Measurements from ENCODE around the gene CAMKK1.
"Not testable (repeated sequence)": the region's sequence is repeated elsewhere in the genome, so short reads cannot be mapped to it uniquely, and the experiment has no call there.

CAMKK1 gene

GRCh38 chr17:3873862-3874261 is 19.0 kb downstream of the CAMKK1 start:
- no peak for DNase-seq

GRCh38 chr17:3870871-3871306 is 22.0 kb downstream of the CAMKK1 start:
- DNase-seq: no peak

- no peak for DNase-seq
These were observed 25.2 kb downstream of the CAMKK1 start for GRCh38 chr17:3867606-3868005.

GRCh38 chr17:3867106-3867505 is 25.7 kb downstream of the CAMKK1 start:
- no peak for DNase-seq

GRCh38 chr17:3866276-3866675 is 26.6 kb downstream of the CAMKK1 start:
- DNase-seq: no peak

GRCh38 chr17:3865176-3865575 is 27.7 kb downstream of the CAMKK1 start:
- DNase-seq: no peak

- DNase-seq: no peak
These were observed 28.3 kb downstream of the CAMKK1 start for GRCh38 chr17:3864534-3864933.

GRCh38 chr17:3861761-3862681 is 30.8 kb downstream of the CAMKK1 start:
- no peak for DNase-seq

GRCh38 chr17:3860939-3861700 is 31.7 kb downstream of the CAMKK1 start:
- no peak for DNase-seq

GRCh38 chr17:3859940-3860339 is 32.9 kb downstream of the CAMKK1 start:
- DNase-seq: no peak

- no peak for DNase-seq
These were observed 35.4 kb downstream of the CAMKK1 start for GRCh38 chr17:3857261-3858105.

- not testable (repeated sequence) for DNase-seq
These were observed 38.6 kb downstream of the CAMKK1 start for GRCh38 chr17:3854204-3854603.

- no peak for DNase-seq
These were observed 40.3 kb downstream of the CAMKK1 start for GRCh38 chr17:3852561-3852960.

GRCh38 chr17:3851461-3852100 is 41.3 kb downstream of the CAMKK1 start:
- DNase-seq: no peak

- no peak for DNase-seq
These were observed 44.5 kb downstream of the CAMKK1 start for GRCh38 chr17:3848229-3848835.

GRCh38 chr17:3847165-3847670 is 45.6 kb downstream of the CAMKK1 start:
- no peak for DNase-seq

GRCh38 chr17:3846437-3847164 is 46.3 kb downstream of the CAMKK1 start:
- no peak for DNase-seq

- DNase-seq: peak; percentile 92
These were observed 47.0 kb downstream of the CAMKK1 start, which contains the start of gene NCBP3 for GRCh38 chr17:3845621-3846436. NCBP3 (minus strand) TSS chr17:3846246; CDS start chr17:3846223, 23 bp downstream.

- DNase-seq: peak; percentile 32
These were observed 47.6 kb downstream of the CAMKK1 start for GRCh38 chr17:3845291-3845620.

GRCh38 chr17:3844556-3844955 is 48.3 kb downstream of the CAMKK1 start:
- not testable (repeated sequence) for DNase-seq

Data from stimulated activated CD4-positive, alpha-beta T cell treated with anti-CD3 and anti-CD28 coated beads, Interleukin-4, amount 100 ng/mL, for 1 hour (primary cell).